Measurements from ENCODE around the gene ABCE1.

Gene ABCE1

GRCh38 chr4:145097821-145098674 lies at the start of gene ABCE1, which contains the start of gene ANAPC10:
ABCE1 (plus strand) TSS chr4:145098311; CDS start chr4:145104413, 6,102 bp downstream.
ANAPC10 (minus strand) TSS chr4:145098196; CDS start chr4:145096099, 2,097 bp downstream.
- DNase-seq (ENCODE audit: low read depth in 2 of 2, low spot score in 1 of 2): peak; percentile 92 to 95

- DNase-seq (ENCODE audit: low read depth in 2 of 2, low spot score in 1 of 2): no peak
Measured at GRCh38 chr4:145048817-145049216, 49.3 kb upstream of the ABCE1 start.

DNA sequence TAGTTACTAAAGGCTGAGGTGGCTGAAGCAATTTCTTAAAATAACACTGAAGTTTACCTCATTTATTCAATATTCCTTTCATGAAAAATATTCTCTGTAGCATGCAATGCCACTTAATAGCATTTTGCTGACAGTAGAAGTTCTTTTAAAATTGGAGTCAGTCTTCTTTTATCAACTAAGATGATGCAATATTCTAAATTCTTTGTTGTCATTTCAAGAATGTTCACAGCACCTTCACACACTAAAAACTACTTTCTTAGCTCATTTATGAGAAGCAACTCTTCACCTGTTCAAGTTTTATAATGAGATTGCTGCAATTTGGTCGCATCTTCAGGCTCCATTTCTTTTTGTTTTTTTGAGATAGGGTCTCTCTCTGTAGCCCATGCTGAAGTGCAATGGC lies 48.9 kb upstream of the ABCE1 start:
- no peak for DNase-seq (ENCODE audit: low read depth in 2 of 2, low spot score in 1 of 2)

- DNase-seq (ENCODE audit: low read depth in 2 of 2, low spot score in 1 of 2): no peak
Measured at GRCh38 chr4:145055533-145056257, 42.4 kb upstream of the ABCE1 start.

DNA sequence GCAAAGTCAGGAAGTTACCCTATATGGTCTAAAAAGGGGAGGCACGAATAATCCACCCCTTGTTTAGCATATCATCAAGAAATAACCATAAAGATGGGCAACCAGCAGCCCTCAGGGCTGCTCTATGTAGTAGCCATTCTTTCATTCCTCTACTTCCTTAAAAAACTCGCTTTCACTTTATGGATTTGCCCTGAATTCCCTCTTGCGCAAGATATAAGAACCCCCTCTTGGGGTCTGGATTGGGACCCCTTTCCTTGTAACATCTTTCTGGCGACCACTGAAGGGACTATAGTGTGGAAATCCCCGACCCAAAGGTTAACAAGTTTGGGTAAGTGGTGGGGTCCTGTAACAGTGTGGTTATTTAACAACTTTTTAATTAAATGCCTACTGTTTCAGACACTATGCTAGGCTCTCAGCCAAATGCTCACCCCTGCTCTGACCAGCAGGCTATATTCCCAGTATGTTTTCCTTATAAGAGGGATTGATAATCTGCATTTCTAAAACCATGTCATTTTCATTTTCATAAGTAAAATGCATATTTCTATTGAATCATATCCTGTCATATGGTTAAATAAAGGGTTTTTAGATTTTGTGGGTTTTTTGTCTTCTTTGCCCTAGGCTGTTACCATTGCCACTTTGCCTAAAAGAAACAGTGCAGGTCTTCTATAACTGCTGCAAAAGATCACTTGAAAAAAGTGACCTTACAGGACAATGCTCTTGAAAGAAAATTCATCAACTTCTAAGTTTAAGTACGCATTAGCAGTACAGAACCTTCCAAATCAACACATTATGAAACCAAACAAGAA lies 41.6 kb upstream of the ABCE1 start:
- no peak for DNase-seq (ENCODE audit: low read depth in 2 of 2, low spot score in 1 of 2)

DNA sequence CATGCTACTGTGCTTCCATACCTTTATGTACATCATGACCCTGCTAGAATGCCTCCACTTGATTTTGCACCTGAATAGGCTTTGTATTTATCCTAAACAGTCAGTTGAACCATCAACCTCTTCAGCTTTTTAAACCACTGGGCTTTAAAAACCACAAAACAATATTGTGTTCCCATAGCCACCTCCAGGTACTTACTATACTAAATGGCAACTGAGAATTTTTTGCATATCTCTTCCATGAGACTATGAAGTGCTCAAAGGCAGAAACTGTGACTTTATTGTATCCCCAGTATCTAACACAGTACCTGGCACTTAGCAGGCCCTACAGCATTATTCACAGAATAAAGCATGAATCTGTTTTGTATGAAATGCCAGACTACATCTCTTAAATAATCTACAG lies 39.9 kb upstream of the ABCE1 start:
- no peak for DNase-seq (ENCODE audit: low read depth in 2 of 2, low spot score in 1 of 2)

DNA sequence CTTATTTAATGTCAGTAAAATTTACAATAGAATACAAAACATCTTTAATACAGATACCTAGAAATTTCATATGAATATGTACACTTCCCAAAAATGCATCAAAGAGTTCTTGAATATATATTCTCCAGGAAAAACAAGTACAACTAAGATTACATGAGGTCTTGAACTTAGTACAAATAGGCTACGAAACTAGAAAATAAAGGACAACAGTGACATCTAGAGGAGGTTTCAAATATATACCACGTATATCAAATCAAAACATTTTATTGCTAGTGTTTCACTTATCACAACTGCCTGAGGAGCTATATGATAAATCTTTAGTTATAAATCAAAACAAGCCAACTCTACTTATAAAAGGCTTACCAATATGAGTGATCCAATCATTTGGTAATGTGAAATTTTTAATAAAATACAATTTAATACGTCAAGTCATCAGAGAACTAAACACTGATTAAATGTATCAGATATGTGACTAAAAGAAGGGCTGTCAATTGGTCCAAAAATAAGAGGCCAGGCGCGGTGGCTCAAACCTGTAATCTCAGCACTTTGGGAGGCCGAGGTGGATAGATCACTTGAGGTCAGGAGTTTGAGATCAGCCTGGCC lies 36.7 kb upstream of the ABCE1 start:
- no peak for DNase-seq (ENCODE audit: low read depth in 2 of 2, low spot score in 1 of 2)

DNA sequence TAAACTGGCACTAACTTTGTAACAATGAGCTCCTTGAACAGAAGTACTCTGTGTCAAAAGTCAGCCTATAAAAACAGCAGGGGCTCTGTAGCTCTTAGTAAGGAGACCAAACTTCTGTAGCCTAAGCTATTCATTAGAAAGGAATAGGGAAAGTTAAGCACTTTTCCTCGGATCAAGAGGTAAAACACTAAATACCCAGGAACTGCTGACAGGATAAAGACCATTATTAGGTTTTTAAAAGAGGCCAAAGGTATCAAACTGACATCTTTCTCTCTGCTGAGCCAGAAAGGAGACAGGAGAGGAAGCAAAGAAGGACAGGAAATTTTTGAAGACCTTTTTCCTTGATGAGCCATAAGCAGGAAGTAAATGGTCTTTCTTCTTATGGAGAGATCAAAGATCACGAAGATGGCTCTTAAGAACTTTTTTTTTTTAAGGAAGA lies 32.0 kb upstream of the ABCE1 start:
- DNase-seq (ENCODE audit: low read depth in 2 of 2, low spot score in 1 of 2): no peak

GRCh38 chr4:145069361-145069760 lies 28.8 kb upstream of the ABCE1 start:
- no peak for DNase-seq (ENCODE audit: low read depth in 2 of 2, low spot score in 1 of 2)

GRCh38 chr4:145071560-145071959 lies 26.6 kb upstream of the ABCE1 start:
- no peak for DNase-seq (ENCODE audit: low read depth in 2 of 2, low spot score in 1 of 2)

DNA sequence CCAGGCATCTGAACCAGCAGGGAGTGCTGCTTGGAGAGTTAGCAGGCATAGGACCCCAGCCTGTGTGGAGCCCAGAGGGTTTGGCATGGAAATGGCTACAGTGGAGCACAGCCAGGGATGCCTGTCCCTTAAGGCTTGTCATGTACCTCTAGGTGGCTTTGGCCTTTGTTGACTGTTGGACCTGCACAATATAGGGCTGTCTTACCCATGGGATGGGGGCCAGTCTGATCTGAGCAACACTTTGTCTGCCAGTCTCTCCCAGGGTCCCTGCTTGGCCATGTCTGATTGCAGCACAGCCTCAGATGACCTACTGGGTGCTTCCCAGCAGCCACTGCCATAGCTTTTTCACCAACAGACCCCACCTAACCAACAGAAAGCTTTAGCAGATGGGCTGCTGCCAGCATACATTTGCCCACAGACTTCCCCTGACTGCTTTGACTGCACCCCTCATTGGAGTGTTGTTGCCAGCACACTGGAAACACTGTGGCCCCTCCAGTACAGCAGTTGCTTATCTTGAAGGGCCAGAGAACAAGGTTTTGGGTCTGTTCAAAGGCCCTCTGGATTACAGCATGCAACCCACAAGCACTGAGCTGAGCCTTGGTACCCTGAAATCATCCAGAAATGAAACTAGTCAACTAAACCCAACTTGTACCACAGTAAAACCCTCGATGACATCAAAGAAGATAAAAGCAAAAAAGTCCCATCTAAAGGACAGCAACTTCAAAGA lies 22.2 kb upstream of the ABCE1 start:
- no peak for DNase-seq (ENCODE audit: low read depth in 2 of 2, low spot score in 1 of 2)

GRCh38 chr4:145076469-145076855 lies 21.6 kb upstream of the ABCE1 start:
- DNase-seq (ENCODE audit: low read depth in 2 of 2, low spot score in 1 of 2): no peak

- no peak for DNase-seq (ENCODE audit: low read depth in 2 of 2, low spot score in 1 of 2)
Measured at GRCh38 chr4:145081756-145082155, 16.4 kb upstream of the ABCE1 start.

- no peak for DNase-seq (ENCODE audit: low read depth in 2 of 2, low spot score in 1 of 2)
Measured at GRCh38 chr4:145083891-145084605, 14.1 kb upstream of the ABCE1 start.

GRCh38 chr4:145090380-145090779 lies 7.7 kb upstream of the ABCE1 start:
- no peak for DNase-seq (ENCODE audit: low read depth in 2 of 2, low spot score in 1 of 2)

GRCh38 chr4:145093638-145094037 lies 4.5 kb upstream of the ABCE1 start:
- DNase-seq (ENCODE audit: low read depth in 2 of 2, low spot score in 1 of 2): no peak

DNA sequence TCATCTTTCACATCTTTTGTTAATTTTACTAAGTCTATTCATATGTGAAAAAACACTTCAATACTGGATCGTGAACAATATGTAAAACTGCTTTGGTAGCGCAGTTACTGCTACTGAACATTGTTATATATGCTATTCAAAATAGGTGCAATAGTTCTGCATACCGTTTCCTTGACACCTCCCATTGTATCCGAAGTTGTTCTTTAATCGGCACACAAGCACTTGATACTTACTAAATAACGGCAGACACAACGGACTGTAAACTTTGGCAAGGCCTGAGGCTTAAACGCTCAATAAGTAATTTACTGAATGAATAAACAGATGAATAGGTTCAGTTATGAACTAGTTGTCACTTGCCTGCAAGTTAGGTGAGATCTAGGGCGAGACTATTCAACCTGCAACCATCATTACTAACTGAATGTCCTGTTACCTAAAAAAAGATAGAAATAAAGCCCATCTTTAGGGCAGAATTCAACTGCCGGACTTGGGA lies 735 bp upstream of the ABCE1 start:
- DNase-seq (ENCODE audit: low read depth in 2 of 2, low spot score in 1 of 2): no peak

- DNase-seq (ENCODE audit: low read depth in 2 of 2, low spot score in 1 of 2): no peak
Measured at GRCh38 chr4:145098675-145099037, 545 bp downstream of the ABCE1 start.

DNA sequence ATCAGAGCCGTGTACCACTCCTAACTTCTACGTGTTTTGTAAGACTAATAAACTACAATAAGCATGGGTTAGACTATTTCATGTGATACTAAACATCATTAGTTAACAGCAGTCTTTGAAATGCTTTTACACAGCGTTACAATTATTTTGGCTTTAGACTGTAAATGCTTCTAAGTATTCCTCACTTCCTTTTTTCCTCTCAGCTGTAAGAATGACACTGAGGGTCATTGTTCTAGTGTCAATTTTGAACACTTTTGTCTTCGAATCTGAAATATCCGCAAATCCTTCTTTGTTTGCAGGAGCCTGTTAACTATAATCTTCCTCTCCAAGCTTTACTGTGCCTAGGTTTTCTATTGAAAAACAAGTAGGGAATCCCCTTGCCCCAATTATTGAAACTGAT lies 1.5 kb downstream of the ABCE1 start:
- DNase-seq (ENCODE audit: low read depth in 2 of 2, low spot score in 1 of 2): no peak

DNA sequence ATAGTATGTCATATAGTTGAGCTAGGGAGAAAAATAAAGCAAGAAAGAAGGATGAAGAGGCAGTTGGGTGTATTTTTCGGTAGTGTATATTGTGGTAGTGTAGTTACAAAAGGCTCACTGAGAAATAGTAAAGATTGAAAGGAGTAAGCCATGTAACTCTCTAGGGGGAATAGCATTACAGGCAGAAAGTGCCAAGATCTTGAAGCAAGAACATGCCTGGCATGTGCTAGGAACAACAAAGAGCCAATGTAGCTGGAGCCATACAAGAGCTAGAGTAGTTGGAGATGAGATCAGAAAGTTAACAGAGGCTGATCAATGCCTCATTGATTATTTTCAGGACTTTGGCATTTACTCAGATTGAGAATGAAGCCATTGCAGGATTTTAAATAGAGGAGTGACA lies 3.0 kb downstream of the ABCE1 start:
- no peak for DNase-seq (ENCODE audit: low read depth in 2 of 2, low spot score in 1 of 2)

Data from stimulated activated CD8-positive, alpha-beta memory T cell treated with anti-CD3 and anti-CD28 coated beads, Interleukin-4, amount 100 ng/mL, for 1 hour (primary cell).